SK-N-SH (cell line): ENCODE results near the gene COL21A1. TPM values are rescaled to one million over a fixed set of nuclear protein-coding genes. Genes with fewer than 3 reads are reported as not detected.

Source experiments
- CTCF ChIA-PET: fragments of 300-600, 350-600 bp; formaldehyde crosslinking; extraction: SDS; loops from one replicate; lab custom pipeline; 2021; lab: Yijun Ruan, JAX
- POLR2A ChIA-PET: fragments of 350-600 bp; sonication (Branson Sonifier 250); formaldehyde crosslinking; extraction: SDS; loops from one replicate; lab custom pipeline; 2020; ENCODE audit warnings: antibody characterized with exemption, inconsistent platforms; lab: Yijun Ruan, JAX
- DNase-seq: peaks from one replicate; pipeline ENCODE4 v3.0.0; 2012
- H2AFZ ChIP-seq: fragments of 200-600 bp; sonication (generic); 2 replicates; pipeline ENCODE4 v1.8.1; 2016; ENCODE audit warnings: antibody characterized with exemption, mild to moderate bottlenecking, low read depth
- H3F3A ChIP-seq: fragments of 200-600 bp; sonication (generic); replicated peaks from 2 replicates; pipeline ENCODE3; 2016; ENCODE audit warnings: antibody characterized with exemption, mild to moderate bottlenecking; ENCODE audit not compliant: insufficient read depth
- H3K27ac ChIP-seq, 2 experiments: fragments of 200-500 bp in 1 of 2; fragments of 200-600 bp in 1 of 2; sonication (Bioruptor generic) in 1 of 2; sonication (generic), shearing (Covaris generic) in 1 of 2; 2 replicates each; pipeline versions ENCODE4 v1.5.1 to v1.6.1; 2014 to 2016; ENCODE audit warnings: low read depth in 2 of 2, inconsistent platforms in 1 of 2, low read length in 1 of 2, mild to moderate bottlenecking in 1 of 2, mixed read lengths in 1 of 2
- H3K27me3 ChIP-seq: fragments of 200-600 bp; sonication (generic), shearing (Covaris generic); 2 replicates; pipeline ENCODE4 v1.6.1; 2016; ENCODE audit warnings: mixed run types; ENCODE audit not compliant: insufficient read depth
- H3K36me3 ChIP-seq, 2 experiments: fragments of 200-500 bp in 1 of 2; fragments of 200-600 bp in 1 of 2; sonication (Bioruptor generic) in 1 of 2; sonication (generic) in 1 of 2; replicated peaks in 1 of 2; 2 replicates each; pipeline versions ENCODE3 to v1.5.1; 2014 to 2016; ENCODE audit warnings: low read length in 1 of 2, mild to moderate bottlenecking in 1 of 2; ENCODE audit not compliant: insufficient read depth in 2 of 2, control insufficient read depth in 1 of 2
- H3K4me1 ChIP-seq, 2 experiments: fragments of 200-500 bp in 1 of 2; fragments of 200-600 bp in 1 of 2; sonication (Bioruptor generic) in 1 of 2; sonication (generic), shearing (Covaris generic) in 1 of 2; 2 replicates each; pipeline versions ENCODE4 v1.5.1 to v1.6.1; 2014 to 2016; ENCODE audit warnings: low read depth in 1 of 2, low read length in 1 of 2, mixed run types in 1 of 2; ENCODE audit not compliant: insufficient read depth in 2 of 2, control insufficient read depth in 1 of 2
- H3K4me2 ChIP-seq: fragments of 200-600 bp; sonication (generic), shearing (Covaris generic); 2 replicates; pipeline ENCODE4 v1.6.1; 2017; ENCODE audit warnings: mixed run types
- H3K4me3 ChIP-seq, 2 experiments: fragments of 200-500 bp in 1 of 2; fragments of 200-600 bp in 1 of 2; sonication (Bioruptor generic) in 1 of 2; sonication (generic), shearing (Covaris generic) in 1 of 2; 2 replicates each; pipeline versions ENCODE4 v1.5.1 to v1.8.1; 2014 to 2016; ENCODE audit warnings: low read depth in 2 of 2, inconsistent platforms in 1 of 2, low read length in 1 of 2, mild to moderate bottlenecking in 1 of 2, mixed read lengths in 1 of 2, moderate library complexity in 1 of 2
- H3K79me2 ChIP-seq: fragments of 200-600 bp; sonication (generic); 2 replicates; pipeline ENCODE4 v1.8.1; 2017; ENCODE audit warnings: mild to moderate bottlenecking; ENCODE audit not compliant: insufficient read depth
- H3K9ac ChIP-seq: fragments of 200-600 bp; sonication (generic); 2 replicates; pipeline ENCODE4 v1.6.1; 2017; ENCODE audit warnings: mixed run types
- H3K9me2 ChIP-seq: fragments of 200-600 bp; sonication (generic); 2 replicates; pipeline ENCODE4 v1.6.1; 2017; ENCODE audit warnings: mixed run types
- H3K9me3 ChIP-seq: fragments of 200-600 bp; sonication (generic); 2 replicates; pipeline ENCODE4 v1.6.1; 2017; ENCODE audit warnings: mixed run types, mild to moderate bottlenecking, moderate library complexity
- H4K20me1 ChIP-seq: fragments of 200-600 bp; sonication (generic); 2 replicates; pipeline ENCODE4 v1.6.1; 2017; ENCODE audit warnings: mild to moderate bottlenecking, mixed run types; ENCODE audit not compliant: insufficient read depth
- CHD2 ChIP-seq: fragments of 150-350 bp; IDR thresholded peaks from 2 replicates; pipeline ENCODE4 v1.6.1; 2018; ENCODE audit warnings: low read length; ENCODE audit not compliant: partially characterized antibody
- EP300 ChIP-seq, 2 experiments: IDR thresholded peaks; 2 replicates each; pipeline versions ENCODE4 v1.4.0 to v1.6.1; 2012; ENCODE audit warnings: borderline replicate concordance in 1 of 2, low read depth in 1 of 2, low read length in 1 of 2
- FOSL2 ChIP-seq: IDR thresholded peaks from 2 replicates; pipeline ENCODE4 v1.4.0; 2012; ENCODE audit warnings: low read depth, mild to moderate bottlenecking, moderate library complexity, borderline replicate concordance
- GATA2 ChIP-seq: sonication (generic); formaldehyde crosslinking; IDR thresholded peaks from 2 replicates; pipeline ENCODE4 v1.5.0; 2020; ENCODE audit warnings: mild to moderate bottlenecking, missing genetic modification reagents
- POLR2AphosphoS5 ChIP-seq: IDR thresholded peaks from 2 replicates; pipeline ENCODE4 v1.6.1; 2012; ENCODE audit warnings: low read depth, low read length
- RCOR1 ChIP-seq: fragments of 150-350 bp; IDR thresholded peaks from 2 replicates; pipeline ENCODE4 v1.6.1; 2017; ENCODE audit warnings: antibody characterized with exemption, low read length
- SIN3A ChIP-seq: IDR thresholded peaks from 2 replicates; pipeline ENCODE4 v1.6.1; 2012; ENCODE audit warnings: low read depth, mild to moderate bottlenecking, low read length, moderate library complexity, borderline replicate concordance
- SMC3 ChIP-seq: IDR thresholded peaks from 2 replicates; pipeline ENCODE4 v1.6.1; 2012; ENCODE audit warnings: low read depth, low read length, improper control_type of control experiment
- TAF1 ChIP-seq: IDR thresholded peaks from 2 replicates; pipeline ENCODE4 v1.6.1; 2012; ENCODE audit warnings: low read depth, mild to moderate bottlenecking, low read length, moderate library complexity, borderline replicate concordance
- TCF12 ChIP-seq: IDR thresholded peaks from 2 replicates; pipeline ENCODE4 v1.4.0; 2012
- YY1 ChIP-seq: IDR thresholded peaks from 2 replicates; pipeline ENCODE4 v1.4.0; 2012; ENCODE audit warnings: low read depth, mild to moderate bottlenecking
- WGBS: methylation state at CpG from one replicate; pipeline ENCODE4 v1.1.6; 2017; ENCODE audit warnings: low lambda C conversion rate; 5-methylcytosine and 5-hydroxymethylcytosine counted together
- polyA plus RNA-seq, 3 experiments: library from polyadenylated mRNA; depleted of rRNA; stranded (reverse); fragments of >200 nt; gene quantifications; 2 replicates each; pipeline ENCODE4 v1.2.3, GENCODE V29; 2012
- TF ChIP-seq, protein P1 (sequence below): IDR thresholded peaks from 2 replicates; pipeline ENCODE4 v1.4.0; 2012; ENCODE audit warnings: low read depth
- TF ChIP-seq, protein P2 (sequence below): fragments of 150-350 bp; IDR thresholded peaks from 2 replicates; pipeline ENCODE4 v1.6.1; 2017; ENCODE audit warnings: antibody characterized with exemption, low read length, low read depth, borderline replicate concordance
- TF ChIP-seq, protein P3 (sequence below): IDR thresholded peaks from 2 replicates; pipeline ENCODE4; 2012
- TF ChIP-seq, protein P4 (sequence below): IDR thresholded peaks from 2 replicates; pipeline ENCODE4 v1.4.0; 2012; ENCODE audit warnings: low read depth, borderline replicate concordance

Gene COL21A1
- polyA plus RNA-seq, 1 of the 3 experiments (the other 2 are of a cell fraction) = 0.07 TPM

DNA sequence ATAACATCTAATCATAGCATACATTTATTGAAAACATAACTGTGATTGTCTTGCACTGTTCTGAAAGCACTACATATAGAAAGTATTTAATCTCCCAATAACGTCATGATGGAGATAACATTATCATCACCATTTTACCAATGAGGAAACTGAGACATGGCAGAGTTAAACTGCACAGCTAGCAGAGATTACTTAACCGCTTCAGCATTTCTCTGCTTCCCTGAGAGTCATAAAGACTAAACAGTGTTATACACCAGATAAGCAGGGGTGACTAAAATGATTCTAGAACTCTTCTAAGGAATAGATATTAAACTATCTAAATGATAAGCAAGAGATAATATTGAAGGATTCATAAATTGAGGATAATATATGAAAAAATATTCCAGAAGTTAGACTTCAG, 188.7 kb downstream of the COL21A1 start:
- H3K4me1 ChIP-seq = no peaks in the 10 kb centered on the region
- no peaks in the 10 kb centered on the region for H3K27me3 ChIP-seq
- TF ChIP-seq TAF1 (no peak), YY1 (no peak), EP300 (IDR thresholded peaks at IDR 0.05; ENCODE audit: borderline replicate concordance in 1 of 2, low read depth in 1 of 2, low read length in 1 of 2) (no peak), TCF12 (no peak), GATA2 (CRISPR knock-in tag) (no peak), SIN3A (no peak), CHD2 (no peak)
- TF ChIP-seq, protein P1, sequence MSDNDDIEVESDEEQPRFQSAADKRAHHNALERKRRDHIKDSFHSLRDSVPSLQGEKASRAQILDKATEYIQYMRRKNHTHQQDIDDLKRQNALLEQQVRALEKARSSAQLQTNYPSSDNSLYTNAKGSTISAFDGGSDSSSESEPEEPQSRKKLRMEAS = no peak
- H3K9me3 ChIP-seq = no peaks in the 10 kb centered on the region
- no peaks in the 10 kb centered on the region for H3K9me2 ChIP-seq
- no peak overlapping the region for H3K4me3 ChIP-seq
- H4K20me1 ChIP-seq = no peaks in the 10 kb centered on the region
- no peak overlapping the region for H2AFZ ChIP-seq
- 40% methylated on average over 2 of the region's 2 CpGs for WGBS
- no peaks in the 10 kb centered on the region for H3K79me2 ChIP-seq
- H3K4me2 ChIP-seq = no peak overlapping the region
- CTCF ChIA-PET = no interaction called here
- no peaks in the 10 kb centered on the region for H3K36me3 ChIP-seq
- POLR2A ChIA-PET = no interaction called here
- H3F3A ChIP-seq = no peaks in the 10 kb centered on the region
- DNase-seq = no peak
- no peak overlapping the region for H3K9ac ChIP-seq
- no peak overlapping the region for H3K27ac ChIP-seq

DNA sequence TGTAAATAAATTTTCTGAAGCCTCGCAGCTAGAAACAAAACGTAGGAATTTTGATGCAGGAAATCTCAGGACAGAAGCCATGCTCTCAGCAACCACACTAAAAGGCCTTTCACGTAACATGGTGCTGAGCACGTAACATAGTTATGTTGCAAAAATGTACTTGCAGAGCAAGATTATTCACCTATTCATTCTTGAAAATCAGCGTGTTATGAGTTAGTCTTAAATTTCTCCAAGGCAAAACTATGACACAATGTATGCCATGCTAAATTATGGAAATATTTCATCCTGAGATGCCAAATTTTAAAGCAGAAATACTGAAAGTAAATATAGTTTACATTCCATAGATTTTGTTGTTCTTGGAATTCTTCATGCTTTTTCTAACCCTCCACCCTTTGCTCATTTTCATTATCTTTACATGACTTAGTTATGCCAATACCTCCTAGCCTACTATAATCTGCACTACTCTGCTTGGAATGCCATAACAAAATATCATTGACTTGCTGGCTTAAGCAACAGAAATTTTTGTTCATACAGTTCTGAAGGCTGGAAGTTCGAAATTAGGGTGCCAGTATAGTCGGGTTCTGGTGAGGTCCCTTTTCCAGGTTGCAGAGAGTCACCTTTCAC, 192.2 kb downstream of the COL21A1 start:
- Histone ChIP-seq H3K27me3 (no peaks in the 10 kb centered on the region), H3K9me2 (no peaks in the 10 kb centered on the region), H4K20me1 (no peaks in the 10 kb centered on the region), H3K36me3 (no peaks in the 10 kb centered on the region), H3K4me3 (no peak overlapping the region), H3K79me2 (no peaks in the 10 kb centered on the region), H3K4me1 (no peaks in the 10 kb centered on the region; a peak in 1 of 4 replicates), H3K9me3 (no peaks in the 10 kb centered on the region), H3K4me2 (no peak overlapping the region), H3K27ac (no peak overlapping the region)
- POLR2A ChIA-PET = no interaction called here
- CTCF ChIA-PET = no interaction called here
- DNase-seq = no peak
- TF ChIP-seq SMC3 (no peak), POLR2AphosphoS5 (no peak), RCOR1 (no peak), FOSL2 (no peak)
- TF ChIP-seq, protein P2, sequence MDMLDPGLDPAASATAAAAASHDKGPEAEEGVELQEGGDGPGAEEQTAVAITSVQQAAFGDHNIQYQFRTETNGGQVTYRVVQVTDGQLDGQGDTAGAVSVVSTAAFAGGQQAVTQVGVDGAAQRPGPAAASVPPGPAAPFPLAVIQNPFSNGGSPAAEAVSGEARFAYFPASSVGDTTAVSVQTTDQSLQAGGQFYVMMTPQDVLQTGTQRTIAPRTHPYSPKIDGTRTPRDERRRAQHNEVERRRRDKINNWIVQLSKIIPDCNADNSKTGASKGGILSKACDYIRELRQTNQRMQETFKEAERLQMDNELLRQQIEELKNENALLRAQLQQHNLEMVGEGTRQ = no peak
- TF ChIP-seq, protein P3, sequence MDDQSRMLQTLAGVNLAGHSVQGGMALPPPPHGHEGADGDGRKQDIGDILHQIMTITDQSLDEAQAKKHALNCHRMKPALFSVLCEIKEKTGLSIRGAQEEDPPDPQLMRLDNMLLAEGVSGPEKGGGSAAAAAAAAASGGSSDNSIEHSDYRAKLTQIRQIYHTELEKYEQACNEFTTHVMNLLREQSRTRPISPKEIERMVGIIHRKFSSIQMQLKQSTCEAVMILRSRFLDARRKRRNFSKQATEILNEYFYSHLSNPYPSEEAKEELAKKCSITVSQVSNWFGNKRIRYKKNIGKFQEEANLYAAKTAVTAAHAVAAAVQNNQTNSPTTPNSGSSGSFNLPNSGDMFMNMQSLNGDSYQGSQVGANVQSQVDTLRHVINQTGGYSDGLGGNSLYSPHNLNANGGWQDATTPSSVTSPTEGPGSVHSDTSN = no peak
- TF ChIP-seq, protein P4, sequence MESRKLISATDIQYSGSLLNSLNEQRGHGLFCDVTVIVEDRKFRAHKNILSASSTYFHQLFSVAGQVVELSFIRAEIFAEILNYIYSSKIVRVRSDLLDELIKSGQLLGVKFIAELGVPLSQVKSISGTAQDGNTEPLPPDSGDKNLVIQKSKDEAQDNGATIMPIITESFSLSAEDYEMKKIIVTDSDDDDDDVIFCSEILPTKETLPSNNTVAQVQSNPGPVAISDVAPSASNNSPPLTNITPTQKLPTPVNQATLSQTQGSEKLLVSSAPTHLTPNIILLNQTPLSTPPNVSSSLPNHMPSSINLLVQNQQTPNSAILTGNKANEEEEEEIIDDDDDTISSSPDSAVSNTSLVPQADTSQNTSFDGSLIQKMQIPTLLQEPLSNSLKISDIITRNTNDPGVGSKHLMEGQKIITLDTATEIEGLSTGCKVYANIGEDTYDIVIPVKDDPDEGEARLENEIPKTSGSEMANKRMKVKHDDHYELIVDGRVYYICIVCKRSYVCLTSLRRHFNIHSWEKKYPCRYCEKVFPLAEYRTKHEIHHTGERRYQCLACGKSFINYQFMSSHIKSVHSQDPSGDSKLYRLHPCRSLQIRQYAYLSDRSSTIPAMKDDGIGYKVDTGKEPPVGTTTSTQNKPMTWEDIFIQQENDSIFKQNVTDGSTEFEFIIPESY = no peak
- TF ChIP-seq, all 33 proteins: peak for 0
- no peak overlapping the region for H2AFZ ChIP-seq
- no peak overlapping the region for H3K9ac ChIP-seq
- WGBS = 49% methylated on average over 7 of the region's 7 CpGs
- no peaks in the 10 kb centered on the region for H3F3A ChIP-seq
